Chondrocyte (in vitro differentiated cells): ENCODE data around the gene IGSF11. TPM values are rescaled to one million over a fixed set of nuclear protein-coding genes. Genes with fewer than 3 reads are reported as not detected.

Experiments
- DNase-seq: peaks from one replicate; pipeline ENCODE4 v3.0.0; 2021; ENCODE audit warnings: mixed read lengths, low spot score
- H3K27ac Mint-ChIP-seq: one replicate; pipeline ENCODE4 v1.8.0; 2021; ENCODE audit warnings: mild to moderate bottlenecking, moderate library complexity, mixed read lengths; ENCODE audit not compliant: unreplicated experiment
- H3K27me3 Mint-ChIP-seq: 2 replicates; pipeline ENCODE4 v1.8.0; 2021; ENCODE audit warnings: low read depth, mixed read lengths
- H3K36me3 Mint-ChIP-seq: 2 replicates; pipeline ENCODE4 v1.8.0; 2021; ENCODE audit warnings: low read depth, mixed read lengths
- H3K4me1 Mint-ChIP-seq: 2 replicates; pipeline ENCODE4 v1.8.0; 2021; ENCODE audit warnings: low read depth, mild to moderate bottlenecking, mixed read lengths
- H3K4me3 Mint-ChIP-seq: one replicate; pipeline ENCODE4 v1.8.0; 2021; ENCODE audit warnings: mild to moderate bottlenecking, moderate library complexity, mixed read lengths; ENCODE audit not compliant: unreplicated experiment
- H3K9me3 Mint-ChIP-seq: 2 replicates; pipeline ENCODE4 v1.8.0; 2021; ENCODE audit warnings: low read depth, mixed read lengths
- total RNA-seq: library from RNA; stranded (reverse); gene quantifications from 3 replicates; pipeline ENCODE4 v1.2.1, GENCODE V29; 2021
- TF ChIP-seq, protein P1 (sequence below): fragments of 200-600 bp; sonication (generic); IDR thresholded peaks from 2 replicates; pipeline ENCODE4 v1.5.0; 2021; ENCODE audit warnings: antibody characterized with exemption, mild to moderate bottlenecking, moderate library complexity

The IGSF11 gene
- total RNA-seq, 1 donor from 2014 or later, result not detected

GRCh38 chr3:118974356-118975097 lies 60.1 kb downstream of the IGSF11 start:
- no peaks in the 10 kb centered on the region for H3K36me3 Mint-ChIP-seq
- TF ChIP-seq, protein P1, sequence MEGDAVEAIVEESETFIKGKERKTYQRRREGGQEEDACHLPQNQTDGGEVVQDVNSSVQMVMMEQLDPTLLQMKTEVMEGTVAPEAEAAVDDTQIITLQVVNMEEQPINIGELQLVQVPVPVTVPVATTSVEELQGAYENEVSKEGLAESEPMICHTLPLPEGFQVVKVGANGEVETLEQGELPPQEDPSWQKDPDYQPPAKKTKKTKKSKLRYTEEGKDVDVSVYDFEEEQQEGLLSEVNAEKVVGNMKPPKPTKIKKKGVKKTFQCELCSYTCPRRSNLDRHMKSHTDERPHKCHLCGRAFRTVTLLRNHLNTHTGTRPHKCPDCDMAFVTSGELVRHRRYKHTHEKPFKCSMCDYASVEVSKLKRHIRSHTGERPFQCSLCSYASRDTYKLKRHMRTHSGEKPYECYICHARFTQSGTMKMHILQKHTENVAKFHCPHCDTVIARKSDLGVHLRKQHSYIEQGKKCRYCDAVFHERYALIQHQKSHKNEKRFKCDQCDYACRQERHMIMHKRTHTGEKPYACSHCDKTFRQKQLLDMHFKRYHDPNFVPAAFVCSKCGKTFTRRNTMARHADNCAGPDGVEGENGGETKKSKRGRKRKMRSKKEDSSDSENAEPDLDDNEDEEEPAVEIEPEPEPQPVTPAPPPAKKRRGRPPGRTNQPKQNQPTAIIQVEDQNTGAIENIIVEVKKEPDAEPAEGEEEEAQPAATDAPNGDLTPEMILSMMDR, result no peak
- H3K4me1 Mint-ChIP-seq, result no peaks in the 10 kb centered on the region
- DNase-seq, result no peak
- H3K9me3 Mint-ChIP-seq, result no peaks in the 10 kb centered on the region
- H3K4me3 Mint-ChIP-seq, result no peak overlapping the region
- H3K27me3 Mint-ChIP-seq, result peaks cover 6% of the 10 kb centered on the region
- no peak overlapping the region for H3K27ac Mint-ChIP-seq

DNA sequence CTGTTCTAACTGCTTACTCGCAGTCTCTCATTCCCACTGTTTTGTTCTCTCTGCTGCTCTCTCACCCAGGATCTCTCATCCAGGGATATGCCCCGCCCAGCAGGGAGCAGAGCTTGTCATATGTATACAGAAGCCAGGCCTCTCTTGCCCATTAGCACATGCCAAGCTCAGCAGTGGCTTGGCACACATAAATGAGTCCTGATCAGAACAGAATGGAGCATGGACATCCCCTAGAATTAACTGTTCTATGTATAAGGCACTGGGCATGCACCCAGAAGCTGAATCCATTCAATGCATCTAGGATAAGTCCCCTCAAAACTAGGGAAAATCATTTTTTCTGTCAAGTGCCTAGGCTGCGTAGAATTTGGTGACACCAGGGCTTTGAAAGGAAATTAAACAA lies 61.6 kb downstream of the IGSF11 start:
- DNase-seq, result no peak
- TF ChIP-seq, protein P1, result no peak
- no peaks in the 10 kb centered on the region for H3K4me1 Mint-ChIP-seq
- H3K4me3 Mint-ChIP-seq, result no peak overlapping the region
- no peaks in the 10 kb centered on the region for H3K36me3 Mint-ChIP-seq
- peaks cover 9% of the 10 kb centered on the region for H3K27me3 Mint-ChIP-seq
- no peaks in the 10 kb centered on the region for H3K9me3 Mint-ChIP-seq
- no peak overlapping the region for H3K27ac Mint-ChIP-seq

DNA sequence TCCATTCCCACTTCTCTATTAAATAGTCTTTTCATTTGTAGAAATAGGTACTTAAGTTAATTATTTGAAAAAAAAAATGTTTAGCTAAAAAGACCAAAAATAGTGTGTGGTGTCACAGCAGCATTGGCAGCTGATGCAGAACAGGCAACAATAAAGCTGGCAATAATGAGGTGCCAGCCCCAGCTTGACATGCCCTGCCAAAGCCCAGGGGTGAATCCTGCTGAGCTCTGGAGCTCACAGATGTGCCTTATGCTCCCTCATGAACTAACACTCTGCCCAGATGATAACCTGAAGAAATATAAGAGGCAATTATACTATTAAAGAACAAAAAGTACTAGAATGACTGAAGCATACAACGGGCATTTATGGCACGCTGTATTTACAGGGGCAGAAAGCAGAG lies 63.8 kb downstream of the IGSF11 start:
- TF ChIP-seq, protein P1, result no peak
- peaks cover 14% of the 10 kb centered on the region for H3K27me3 Mint-ChIP-seq
- H3K4me1 Mint-ChIP-seq, result no peaks in the 10 kb centered on the region
- H3K36me3 Mint-ChIP-seq, result no peaks in the 10 kb centered on the region
- H3K4me3 Mint-ChIP-seq, result no peak overlapping the region
- no peaks in the 10 kb centered on the region for H3K9me3 Mint-ChIP-seq
- no peak overlapping the region for H3K27ac Mint-ChIP-seq
- no peak for DNase-seq

DNA sequence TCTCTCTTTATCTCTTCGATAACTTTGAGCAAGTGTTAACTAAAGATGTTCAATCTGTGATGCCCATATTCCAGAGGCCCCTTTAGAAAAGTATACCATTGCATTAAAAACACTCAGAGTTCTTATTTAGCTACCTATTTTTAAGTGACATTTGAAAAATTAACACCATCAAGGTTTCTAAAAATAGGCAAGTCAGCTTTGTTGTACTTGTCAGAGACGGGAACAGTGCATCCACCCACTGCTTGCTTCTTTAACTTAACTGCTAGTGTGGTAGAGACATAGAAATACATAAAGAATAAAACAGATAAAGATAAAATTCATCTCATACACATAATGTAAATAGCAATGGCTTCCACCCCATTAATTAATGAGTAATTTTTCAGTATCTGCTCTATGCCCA lies 66.0 kb downstream of the IGSF11 start:
- H3K27me3 Mint-ChIP-seq, result peaks cover 20% of the 10 kb centered on the region

GRCh38 chr3:118968111-118968510 lies 66.5 kb downstream of the IGSF11 start:
- no peaks in the 10 kb centered on the region for H3K36me3 Mint-ChIP-seq
- TF ChIP-seq, protein P1, result no peak
- DNase-seq, result no peak
- H3K4me3 Mint-ChIP-seq, result no peak overlapping the region
- H3K9me3 Mint-ChIP-seq, result no peaks in the 10 kb centered on the region
- H3K4me1 Mint-ChIP-seq, result no peaks in the 10 kb centered on the region
- H3K27ac Mint-ChIP-seq, result no peak overlapping the region
- H3K27me3 Mint-ChIP-seq, result peaks cover 20% of the 10 kb centered on the region

More for the DNA sequence above, 66.0 kb downstream of the IGSF11 start:
- no peak for DNase-seq
- no peaks in the 10 kb centered on the region for H3K36me3 Mint-ChIP-seq
- H3K27ac Mint-ChIP-seq, result no peak overlapping the region
- TF ChIP-seq, protein P1, result no peak
- H3K4me3 Mint-ChIP-seq, result no peak overlapping the region
- H3K4me1 Mint-ChIP-seq, result no peaks in the 10 kb centered on the region
- H3K9me3 Mint-ChIP-seq, result no peaks in the 10 kb centered on the region
